Keratinocyte (primary cell): Measurements from ENCODE around the gene ACVR1B. TPM values are rescaled to one million over a fixed set of nuclear protein-coding genes. Genes with fewer than 3 reads are reported as not detected.

ENCODE experiments used
- DNase-seq: peaks from one replicate; pipeline ENCODE4 v3.0.0-alpha.2; 2011; ENCODE audit warnings: low read depth, missing footprints, low spot score
- FAIRE-seq: peaks from 2 replicates; lab custom pipeline; 2011; peaks lifted over from hg19 to GRCh38; lab: Jason Lieb, UNC
- H2AFZ ChIP-seq: 2 replicates; pipeline ENCODE4 v1.6.0; 2012; ENCODE audit warnings: low read length, control low read depth, inconsistent platforms; ENCODE audit not compliant: control insufficient read depth
- H3K27ac ChIP-seq: 2 replicates; pipeline ENCODE4 v1.5.1; 2011; ENCODE audit warnings: low read length; ENCODE audit not compliant: control insufficient read depth, insufficient read depth
- H3K27me3 ChIP-seq: 3 replicates; pipeline ENCODE4 v1.6.0; 2011; ENCODE audit warnings: low read length; ENCODE audit not compliant: control insufficient read depth, insufficient read depth; ENCODE audit errors: extremely low read depth
- H3K36me3 ChIP-seq, 2 experiments: 2 replicates in 1 of 2; 3 replicates in 1 of 2; pipeline ENCODE4 v1.5.1; 2011; ENCODE audit warnings: low read length in 2 of 2, mild to moderate bottlenecking in 1 of 2; ENCODE audit not compliant: control insufficient read depth in 2 of 2, insufficient read depth in 2 of 2; ENCODE audit errors: extremely low read depth in 1 of 2
- H3K4me1 ChIP-seq: 3 replicates; pipeline ENCODE4 v1.5.1; 2011; ENCODE audit warnings: low read length; ENCODE audit not compliant: control insufficient read depth, insufficient read depth; ENCODE audit errors: extremely low read depth
- H3K4me2 ChIP-seq: 3 replicates; pipeline ENCODE4 v1.6.0; 2011; ENCODE audit warnings: low read depth, low read length; ENCODE audit not compliant: control insufficient read depth, insufficient read depth; ENCODE audit errors: extremely low read depth
- H3K4me3 ChIP-seq, 3 experiments: fragments of 200-600 bp in 1 of 3; sonication (generic) in 1 of 3; 2 replicates in 2 of 3; 3 replicates in 1 of 3; pipeline ENCODE4 v1.5.1; 2011 to 2016; ENCODE audit warnings: low read length in 3 of 3, mild to moderate bottlenecking in 3 of 3, control low read depth in 2 of 3, inconsistent platforms in 1 of 3, low read depth in 1 of 3, mixed read lengths in 1 of 3, mixed run types in 1 of 3, moderate library complexity in 1 of 3; ENCODE audit not compliant: control insufficient read depth in 2 of 3, insufficient read depth in 2 of 3; ENCODE audit errors: extremely low read depth in 1 of 3
- H3K79me2 ChIP-seq: 2 replicates; pipeline ENCODE4 v1.6.0; 2012; ENCODE audit warnings: low read length; ENCODE audit not compliant: control insufficient read depth, insufficient read depth
- H3K9ac ChIP-seq: 3 replicates; pipeline ENCODE4 v1.6.0; 2011; ENCODE audit warnings: low read length; ENCODE audit not compliant: control insufficient read depth, insufficient read depth; ENCODE audit errors: extremely low read depth
- H3K9me1 ChIP-seq: 3 replicates; pipeline ENCODE4 v1.6.0; 2011; ENCODE audit warnings: low read length; ENCODE audit not compliant: control insufficient read depth, insufficient read depth; ENCODE audit errors: extremely low read depth
- H3K9me3 ChIP-seq: 2 replicates; pipeline ENCODE4 v1.5.1; 2012; ENCODE audit warnings: low read depth, low read length; ENCODE audit not compliant: control insufficient read depth
- H4K20me1 ChIP-seq: 3 replicates; pipeline ENCODE4 v1.6.0; 2011; ENCODE audit warnings: low read length; ENCODE audit not compliant: control insufficient read depth, insufficient read depth; ENCODE audit errors: extremely low read depth
- EZH2 ChIP-seq: IDR thresholded peaks from one replicate; pipeline ENCODE4 v1.6.1; 2012; ENCODE audit warnings: inconsistent platforms, mild to moderate bottlenecking, low read length, moderate library complexity
- dilution Hi-C: fragments of 300-500 bp; cut with MboI; formaldehyde crosslinking; loops from one replicate; pipeline ENCODE4 v1.7.0; 2020; ENCODE audit warnings: low sequenced_read_pairs; ENCODE audit not compliant: extremely low pct_ligation_motif_present
- polyA plus RNA-seq, 5 experiments: library from polyadenylated mRNA; depleted of rRNA in 3 of 5; stranded (reverse) in 3 of 5; stranded (forward) in 1 of 5; unstranded in 1 of 5; fragments of >200 nt; gene quantifications; 1 replicate in 1 of 5; 2 replicates in 3 of 5; 3 replicates in 1 of 5; pipeline versions ENCODE4 v1.2.1 to v1.2.3, GENCODE V29; 2011 to 2012; ENCODE audit warnings: missing spikeins in 2 of 5, low read depth in 1 of 5, low replicate concordance in 1 of 5
- TF ChIP-seq, protein P1 (sequence below), 3 experiments: IDR thresholded peaks in 1 of 3; conservative IDR thresholded peaks in 1 of 3; optimal IDR thresholded peaks in 1 of 3; 2 replicates in 2 of 3; 3 replicates in 1 of 3; pipeline versions ENCODE3 to v1.5.1; 2011; ENCODE audit warnings: low read length in 3 of 3, mild to moderate bottlenecking in 3 of 3, moderate library complexity in 2 of 3, control low read depth in 1 of 3, inconsistent platforms in 1 of 3; ENCODE audit not compliant: insufficient read depth in 2 of 3; ENCODE audit errors: extremely low read depth in 1 of 3

Gene ACVR1B
- polyA plus RNA-seq, 1 donor (not counting 4 experiments of a cell fraction or from before 2014, with no cell fraction given) = 12.7 TPM

DNA sequence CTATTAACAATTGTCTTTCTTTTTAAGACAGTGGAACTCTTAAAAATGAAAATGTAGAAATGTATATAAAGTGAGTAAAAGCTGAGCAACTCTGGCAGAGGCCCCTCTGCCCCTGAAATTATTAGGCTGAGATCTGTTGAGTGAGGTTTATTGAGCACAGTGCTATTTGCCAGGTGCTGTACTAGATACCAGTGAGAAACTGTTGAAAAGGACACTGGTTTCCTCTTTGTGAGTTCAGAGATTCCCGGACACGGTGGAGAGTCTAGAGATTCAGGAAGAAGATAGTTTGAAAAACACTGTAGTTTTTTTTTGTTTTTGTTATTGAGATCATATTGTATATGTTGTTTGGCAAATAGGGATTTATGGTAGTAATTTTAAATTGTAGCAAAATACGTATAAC, 11.2 kb downstream of the ACVR1B start:
- dilution Hi-C loops = no loop called here
- DNase-seq (no peak), FAIRE-seq (no peak)
- Histone ChIP-seq H3K4me2 (no peak overlapping the region), H4K20me1 (no peaks in the 10 kb centered on the region), H3K27me3 (no peaks in the 10 kb centered on the region), H3K27ac (peak overlapping the region; percentile 49), H3K9me3 (no peaks in the 10 kb centered on the region), H3K4me1 (peaks cover 16% of the 10 kb centered on the region), H3K4me3 (no peak overlapping the region), H2AFZ (no peak overlapping the region), H3K79me2 (peaks cover 59% of the 10 kb centered on the region), H3K9ac (no peak overlapping the region), H3K9me1 (no peaks in the 10 kb centered on the region), H3K36me3 (peaks cover 0 to 3% of the 10 kb centered on the region in 2 experiments)
- TF ChIP-seq, protein P1, sequence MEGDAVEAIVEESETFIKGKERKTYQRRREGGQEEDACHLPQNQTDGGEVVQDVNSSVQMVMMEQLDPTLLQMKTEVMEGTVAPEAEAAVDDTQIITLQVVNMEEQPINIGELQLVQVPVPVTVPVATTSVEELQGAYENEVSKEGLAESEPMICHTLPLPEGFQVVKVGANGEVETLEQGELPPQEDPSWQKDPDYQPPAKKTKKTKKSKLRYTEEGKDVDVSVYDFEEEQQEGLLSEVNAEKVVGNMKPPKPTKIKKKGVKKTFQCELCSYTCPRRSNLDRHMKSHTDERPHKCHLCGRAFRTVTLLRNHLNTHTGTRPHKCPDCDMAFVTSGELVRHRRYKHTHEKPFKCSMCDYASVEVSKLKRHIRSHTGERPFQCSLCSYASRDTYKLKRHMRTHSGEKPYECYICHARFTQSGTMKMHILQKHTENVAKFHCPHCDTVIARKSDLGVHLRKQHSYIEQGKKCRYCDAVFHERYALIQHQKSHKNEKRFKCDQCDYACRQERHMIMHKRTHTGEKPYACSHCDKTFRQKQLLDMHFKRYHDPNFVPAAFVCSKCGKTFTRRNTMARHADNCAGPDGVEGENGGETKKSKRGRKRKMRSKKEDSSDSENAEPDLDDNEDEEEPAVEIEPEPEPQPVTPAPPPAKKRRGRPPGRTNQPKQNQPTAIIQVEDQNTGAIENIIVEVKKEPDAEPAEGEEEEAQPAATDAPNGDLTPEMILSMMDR (optimal IDR thresholded peaks at IDR 0.05 in 1 of 3, IDR thresholded peaks at IDR 0.05 in 1 of 3, conservative IDR thresholded peaks at IDR 0.05 in 1 of 3; ENCODE audit: extremely low read depth in 1 of 3, insufficient read depth in 2 of 3, low read length in 3 of 3) = no peak
- TF ChIP-seq EZH2 = no peak

DNA sequence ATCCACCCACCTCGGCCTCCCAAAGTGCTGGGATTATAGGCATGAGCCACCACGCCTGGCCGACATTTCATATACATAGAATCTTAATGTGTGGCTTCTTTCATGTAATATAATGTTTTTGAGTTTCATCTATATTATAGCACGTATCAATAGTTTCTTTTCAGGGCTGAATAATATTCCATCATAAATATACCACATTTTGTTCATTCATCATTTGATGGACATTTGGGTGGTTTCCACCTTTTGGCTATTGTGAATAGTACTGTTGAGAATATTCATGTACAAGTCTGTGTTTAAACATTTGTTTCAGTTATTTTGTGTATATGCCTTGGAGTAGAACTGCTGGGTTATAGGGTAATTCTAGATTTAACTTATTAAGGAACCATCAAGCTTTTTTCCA, 12.0 kb downstream of the ACVR1B start:
- Histone ChIP-seq H3K9me1 (no peaks in the 10 kb centered on the region), H4K20me1 (no peaks in the 10 kb centered on the region), H3K27me3 (no peaks in the 10 kb centered on the region), H3K36me3 (peaks cover 0 to 3% of the 10 kb centered on the region in 2 experiments), H3K79me2 (peaks cover 55% of the 10 kb centered on the region), H3K9me3 (no peaks in the 10 kb centered on the region), H3K4me1 (peaks cover 16% of the 10 kb centered on the region), H2AFZ (no peak overlapping the region), H3K4me2 (no peak overlapping the region), H3K9ac (no peak overlapping the region), H3K4me3 (no peak overlapping the region), H3K27ac (no peak overlapping the region)
- dilution Hi-C loops = no loop called here
- no peak for FAIRE-seq
- no peak for DNase-seq
- TF ChIP-seq EZH2 = no peak
- TF ChIP-seq, protein P1 (optimal IDR thresholded peaks at IDR 0.05 in 1 of 3, IDR thresholded peaks at IDR 0.05 in 1 of 3, conservative IDR thresholded peaks at IDR 0.05 in 1 of 3; ENCODE audit: extremely low read depth in 1 of 3, insufficient read depth in 2 of 3, low read length in 3 of 3) = no peak
